Stimulated activated naive CD8-positive, alpha-beta T cell treated with anti-CD3 and anti-CD28 coated beads, Interleukin-15, amount 100 ng/mL, for 72 hours (primary cell): Measurements from ENCODE around the gene CMPK1.

Experiments
- ATAC-seq: fragments of 150-1000 bp; cut with Tn5 transposase; 2 replicates; pipeline ENCODE4 v1.10.0; 2021; ENCODE audit warnings: mild to moderate bottlenecking, moderate library complexity
- DNase-seq, 2 donors: peaks; one replicate each; pipeline ENCODE4 v3.0.0; 2021 to 2022
- H3K27ac Mint-ChIP-seq, 2 donors: one replicate each; pipeline ENCODE4 v1.8.0; 2022; ENCODE audit warnings: mild to moderate bottlenecking in 2 of 2, mixed read lengths in 2 of 2, moderate library complexity in 2 of 2
- H3K27me3 Mint-ChIP-seq: one replicate; pipeline ENCODE4 v1.8.0; 2022; ENCODE audit warnings: mixed read lengths
- H3K4me1 Mint-ChIP-seq: one replicate; pipeline ENCODE4 v1.8.0; 2022; ENCODE audit warnings: mild to moderate bottlenecking, mixed read lengths
- H3K4me3 Mint-ChIP-seq, 2 donors: one replicate each; pipeline ENCODE4 v1.8.0; 2022; ENCODE audit warnings: mild to moderate bottlenecking in 2 of 2, mixed read lengths in 2 of 2, moderate library complexity in 1 of 2
- H3K9me3 Mint-ChIP-seq, 2 donors: one replicate each; pipeline ENCODE4 v1.8.0; 2022; ENCODE audit warnings: mixed read lengths in 2 of 2

Gene CMPK1

GRCh38 chr1:47374501-47374900, 40.9 kb downstream of the CMPK1 start:
- Mint-ChIP-seq H3K9me3 (no peaks in the 10 kb centered on the region), H3K27ac (no peak overlapping the region), H3K4me3 (no peak overlapping the region), H3K4me1 (no peaks in the 10 kb centered on the region), H3K27me3 (no peaks in the 10 kb centered on the region)
- DNase-seq (no peak), ATAC-seq (no peak)

DNA sequence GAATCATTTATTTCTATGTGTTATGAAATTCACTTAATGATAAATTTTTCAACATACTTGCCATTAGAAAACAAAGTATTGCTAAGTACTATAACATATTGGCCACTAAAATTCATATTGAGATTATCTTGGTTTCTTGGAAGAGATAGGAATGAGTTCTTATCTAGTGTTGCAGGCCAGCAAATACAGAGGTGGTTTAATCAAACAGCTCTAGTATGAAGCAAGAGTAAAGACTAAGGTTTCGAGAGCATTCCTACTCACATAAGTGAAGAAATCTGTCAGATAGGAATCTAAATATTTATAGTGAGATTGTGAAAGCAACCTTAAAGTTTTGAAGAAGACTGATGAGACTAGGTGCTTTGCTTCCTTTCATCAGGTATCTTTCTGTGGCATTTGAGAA, 44.6 kb downstream of the CMPK1 start:
- Mint-ChIP-seq H3K27me3 (no peaks in the 10 kb centered on the region), H3K4me1 (no peaks in the 10 kb centered on the region), H3K4me3 (no peak overlapping the region), H3K27ac (no peak overlapping the region), H3K9me3 (no peaks in the 10 kb centered on the region)
- no peak for ATAC-seq
- DNase-seq: no peak

- no peaks in the 10 kb centered on the region for H3K27me3 Mint-ChIP-seq
- no peak overlapping the region for H3K4me3 Mint-ChIP-seq
- no peaks in the 10 kb centered on the region for H3K4me1 Mint-ChIP-seq
- no peak for ATAC-seq
- no peak overlapping the region for H3K27ac Mint-ChIP-seq
- DNase-seq: no peak
- H3K9me3 Mint-ChIP-seq: no peaks in the 10 kb centered on the region
Measured at GRCh38 chr1:47380699-47381098, 47.1 kb downstream of the CMPK1 start.

GRCh38 chr1:47382399-47382983, 48.9 kb downstream of the CMPK1 start:
- no peak for ATAC-seq
- H3K27ac Mint-ChIP-seq: no peak overlapping the region
- H3K9me3 Mint-ChIP-seq: no peaks in the 10 kb centered on the region
- H3K27me3 Mint-ChIP-seq: no peaks in the 10 kb centered on the region
- H3K4me1 Mint-ChIP-seq: no peaks in the 10 kb centered on the region
- DNase-seq: no peak
- H3K4me3 Mint-ChIP-seq: no peak overlapping the region

DNA sequence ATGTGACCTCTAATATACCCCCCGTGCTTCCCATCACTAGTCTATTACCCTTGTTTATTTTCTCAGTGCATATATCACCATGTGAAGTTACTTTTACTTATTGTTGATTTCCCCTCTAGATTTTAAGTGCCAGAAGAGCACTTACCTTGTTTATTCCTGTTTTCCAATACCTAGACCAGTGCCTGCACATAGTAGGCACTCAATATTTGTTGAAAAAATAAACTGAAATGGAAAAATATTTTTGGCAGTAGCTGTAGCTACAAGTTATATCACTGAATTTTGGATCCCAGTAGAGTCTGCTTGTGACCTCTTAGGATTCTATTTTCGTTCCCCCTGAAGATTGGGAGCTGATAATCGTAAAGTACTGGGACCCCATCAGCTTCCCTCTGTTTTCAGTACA, 50.5 kb downstream of the CMPK1 start:
- no peak for DNase-seq
- no peaks in the 10 kb centered on the region for H3K9me3 Mint-ChIP-seq
- no peaks in the 10 kb centered on the region for H3K4me1 Mint-ChIP-seq
- H3K4me3 Mint-ChIP-seq: no peak overlapping the region
- no peaks in the 10 kb centered on the region for H3K27me3 Mint-ChIP-seq
- H3K27ac Mint-ChIP-seq: no peak overlapping the region
- no peak for ATAC-seq

- Mint-ChIP-seq H3K27me3 (no peaks in the 10 kb centered on the region), H3K4me3 (no peak overlapping the region), H3K4me1 (no peaks in the 10 kb centered on the region), H3K9me3 (no peaks in the 10 kb centered on the region), H3K27ac (peak overlapping the region in 1 of 2 donors; percentile 47)
- ATAC-seq (no peak), DNase-seq (no peak)
Measured at GRCh38 chr1:47385020-47385419, 51.4 kb downstream of the CMPK1 start.

- no peak for DNase-seq
- ATAC-seq: no peak
- Mint-ChIP-seq H3K27ac (no peak overlapping the region), H3K4me3 (no peak overlapping the region), H3K27me3 (no peaks in the 10 kb centered on the region), H3K4me1 (no peaks in the 10 kb centered on the region), H3K9me3 (no peaks in the 10 kb centered on the region)
Measured at GRCh38 chr1:47386268-47386667, 52.7 kb downstream of the CMPK1 start.

- H3K27me3 Mint-ChIP-seq: no peaks in the 10 kb centered on the region
- no peak overlapping the region for H3K27ac Mint-ChIP-seq
- H3K9me3 Mint-ChIP-seq: no peaks in the 10 kb centered on the region
Measured at GRCh38 chr1:47388030-47388890, 54.7 kb downstream of the CMPK1 start.

GRCh38 chr1:47388891-47389238, 55.3 kb downstream of the CMPK1 start:
- H3K27me3 Mint-ChIP-seq: peaks cover 2% of the 10 kb centered on the region
- peak; percentile 75 for ATAC-seq
- H3K4me3 Mint-ChIP-seq: no peak overlapping the region
- no peak overlapping the region for H3K27ac Mint-ChIP-seq
- no peaks in the 10 kb centered on the region for H3K4me1 Mint-ChIP-seq
- H3K9me3 Mint-ChIP-seq: no peaks in the 10 kb centered on the region
- peak; percentile 36 to 56 for DNase-seq

More at GRCh38 chr1:47388030-47388890, 54.7 kb downstream of the CMPK1 start:
- DNase-seq: no peak
- Mint-ChIP-seq H3K4me3 (no peak overlapping the region), H3K4me1 (no peaks in the 10 kb centered on the region)
- ATAC-seq: no peak

DNA sequence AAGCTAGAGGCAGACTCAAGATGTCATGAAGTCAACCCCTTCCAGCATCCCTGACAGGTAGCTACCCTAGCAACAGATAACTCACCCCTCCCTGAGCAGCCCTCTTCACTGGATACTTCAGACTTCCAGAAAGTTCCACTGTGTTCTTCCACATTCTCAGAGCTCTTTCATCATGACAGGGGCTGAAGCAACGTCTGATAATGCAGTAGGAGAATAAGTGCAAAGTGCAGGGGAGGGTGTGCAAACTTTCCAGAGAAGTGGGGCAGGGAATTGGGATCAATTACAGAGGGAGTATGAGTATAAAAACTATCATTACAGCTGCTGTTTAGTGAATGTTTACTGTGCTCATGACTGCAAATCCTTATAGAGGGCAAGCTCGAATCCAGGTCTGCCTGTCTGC, 56.1 kb downstream of the CMPK1 start:
- ATAC-seq (no peak), DNase-seq (no peak)
- H3K4me1 Mint-ChIP-seq: no peaks in the 10 kb centered on the region
- H3K27me3 Mint-ChIP-seq: peaks cover 8% of the 10 kb centered on the region
- H3K4me3 Mint-ChIP-seq: no peak overlapping the region
- no peaks in the 10 kb centered on the region for H3K9me3 Mint-ChIP-seq
- no peak overlapping the region for H3K27ac Mint-ChIP-seq

DNA sequence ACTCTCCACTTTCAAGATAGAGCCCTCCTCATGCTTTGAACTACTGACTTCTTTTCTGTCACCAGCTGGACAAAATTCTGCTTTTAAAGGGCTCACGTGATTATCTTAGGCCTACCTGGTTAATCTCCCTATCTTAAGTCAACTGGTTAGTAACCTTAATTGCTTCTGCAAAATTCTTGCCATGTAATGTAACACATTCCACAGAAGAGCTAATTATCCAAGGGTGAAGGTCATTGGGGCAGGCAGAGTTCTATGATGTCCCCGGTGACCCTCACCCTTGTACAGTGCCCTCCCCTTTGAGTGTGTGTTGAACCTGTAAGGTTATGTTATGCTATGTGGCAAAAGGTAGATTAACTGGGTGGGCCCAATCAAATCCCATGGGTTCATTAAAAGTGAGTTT, 57.3 kb downstream of the CMPK1 start:
- no peak for ATAC-seq
- H3K27ac Mint-ChIP-seq: peak overlapping the region; percentile 16 to 28
- peaks cover 16% of the 10 kb centered on the region for H3K27me3 Mint-ChIP-seq
- no peaks in the 10 kb centered on the region for H3K9me3 Mint-ChIP-seq
- no peaks in the 10 kb centered on the region for H3K4me1 Mint-ChIP-seq
- DNase-seq: no peak
- H3K4me3 Mint-ChIP-seq: no peak overlapping the region

DNA sequence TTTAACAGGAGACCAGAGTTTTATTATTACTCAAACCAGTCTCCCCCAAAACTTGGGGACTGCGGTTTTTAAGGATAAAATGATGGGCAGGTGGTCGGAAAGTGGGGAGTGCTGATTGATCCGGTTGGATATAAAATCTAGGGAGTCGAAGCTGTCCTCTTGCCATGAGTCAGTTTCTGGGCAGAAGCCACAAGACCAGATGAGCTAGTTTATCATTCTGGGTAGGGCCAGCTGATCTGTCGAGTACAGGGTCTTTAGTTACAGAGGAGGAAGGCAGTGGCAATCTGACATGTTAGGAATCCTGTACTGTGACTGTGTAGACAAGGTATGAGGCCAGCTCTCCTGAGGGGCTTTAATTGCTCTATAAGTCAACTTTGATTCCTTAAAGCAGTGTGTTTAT, 59.6 kb downstream of the CMPK1 start:
- H3K27me3 Mint-ChIP-seq: peaks cover 17% of the 10 kb centered on the region
- H3K27ac Mint-ChIP-seq: no peak overlapping the region
- H3K4me3 Mint-ChIP-seq: no peak overlapping the region
- no peaks in the 10 kb centered on the region for H3K4me1 Mint-ChIP-seq
- ATAC-seq (no peak), DNase-seq (no peak)
- no peaks in the 10 kb centered on the region for H3K9me3 Mint-ChIP-seq

DNA sequence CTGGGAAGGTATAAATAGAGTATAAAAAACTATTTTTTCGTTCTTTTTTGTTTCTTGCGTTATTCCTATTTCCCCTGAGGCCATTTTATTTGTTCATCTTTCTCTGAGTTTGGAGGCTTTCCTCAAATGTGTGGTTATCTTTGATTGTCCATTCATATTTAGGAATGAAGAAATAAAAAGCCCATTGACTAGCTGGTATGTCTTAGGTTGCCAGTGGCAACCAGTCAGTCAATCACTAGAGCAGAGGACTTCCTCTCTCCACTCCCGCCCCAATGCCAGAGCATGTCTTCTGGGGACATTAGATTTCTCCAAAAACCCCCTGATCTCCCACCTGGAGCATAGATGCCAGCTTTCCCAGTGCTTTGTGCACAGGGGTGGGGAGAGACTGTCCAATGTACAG, 61.8 kb downstream of the CMPK1 start:
- no peaks in the 10 kb centered on the region for H3K4me1 Mint-ChIP-seq
- no peak for DNase-seq
- ATAC-seq: no peak
- H3K4me3 Mint-ChIP-seq: no peak overlapping the region
- H3K27me3 Mint-ChIP-seq: peaks cover 24% of the 10 kb centered on the region
- H3K27ac Mint-ChIP-seq: no peak overlapping the region
- no peaks in the 10 kb centered on the region for H3K9me3 Mint-ChIP-seq

GRCh38 chr1:47396671-47397196, 63.1 kb downstream of the CMPK1 start:
- peaks cover 33% of the 10 kb centered on the region for H3K27me3 Mint-ChIP-seq

DNA sequence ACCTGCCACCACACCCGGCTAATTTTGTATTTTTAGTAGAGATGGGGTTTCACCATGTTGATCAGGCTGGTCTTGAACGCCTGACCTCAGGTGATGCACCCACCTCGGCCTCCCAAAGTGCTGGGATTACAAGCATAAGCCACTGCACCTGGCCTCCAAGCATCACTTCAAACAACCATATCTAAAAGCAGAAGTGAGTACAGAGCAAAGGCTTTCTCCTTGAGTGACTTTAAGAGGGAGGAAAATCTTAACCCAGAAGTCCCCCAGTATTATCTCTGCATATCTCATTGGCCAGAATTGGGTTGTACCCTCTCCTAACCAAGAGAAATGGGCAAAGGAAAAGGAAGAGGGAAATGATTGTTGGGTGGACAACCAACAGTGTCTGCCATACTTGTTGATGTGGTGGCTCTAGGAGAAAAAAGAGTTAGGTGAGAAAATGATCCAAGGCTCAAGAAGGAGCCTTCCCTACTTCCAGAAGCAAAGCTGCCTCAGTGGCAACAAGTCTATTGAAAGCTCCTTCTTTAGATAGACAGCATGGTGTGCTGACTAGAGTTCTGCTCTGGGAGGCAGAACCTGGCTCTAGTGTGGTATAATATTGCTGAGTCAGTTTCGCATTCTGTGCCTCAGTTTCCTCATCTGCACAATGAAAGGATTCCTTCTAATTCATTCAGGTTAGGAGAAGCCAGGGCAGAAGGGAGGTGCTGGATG, 65.7 kb downstream of the CMPK1 start:
- no peaks in the 10 kb centered on the region for H3K4me1 Mint-ChIP-seq

More at GRCh38 chr1:47396671-47397196, 63.1 kb downstream of the CMPK1 start:
- DNase-seq (no peak), ATAC-seq (no peak)
- Mint-ChIP-seq H3K9me3 (no peaks in the 10 kb centered on the region), H3K4me1 (no peaks in the 10 kb centered on the region), H3K27ac (no peak overlapping the region), H3K4me3 (no peak overlapping the region)

GRCh38 chr1:47399846-47400155, 66.2 kb downstream of the CMPK1 start:
- H3K9me3 Mint-ChIP-seq: no peaks in the 10 kb centered on the region
- no peak overlapping the region for H3K27ac Mint-ChIP-seq
- DNase-seq (no peak), ATAC-seq (no peak)
- H3K4me3 Mint-ChIP-seq: no peak overlapping the region
- H3K4me1 Mint-ChIP-seq: no peaks in the 10 kb centered on the region
- peaks cover 45% of the 10 kb centered on the region for H3K27me3 Mint-ChIP-seq

More for the DNA sequence above, 65.7 kb downstream of the CMPK1 start:
- no peak for ATAC-seq
- Mint-ChIP-seq H3K4me3 (no peak overlapping the region), H3K9me3 (no peaks in the 10 kb centered on the region), H3K27me3 (peaks cover 47% of the 10 kb centered on the region), H3K27ac (no peak overlapping the region)
- DNase-seq: no peak
